GM19397 (cell line): ENCODE results near the gene SPATS1.

Source experiments
- ATAC-seq: cut with Tn5 transposase; IDR thresholded peaks from one replicate; pipeline ENCODE4 v1.9.1; 2021; ENCODE audit warnings: mild to moderate bottlenecking, moderate library complexity; ENCODE audit not compliant: unreplicated experiment

Gene SPATS1

DNA sequence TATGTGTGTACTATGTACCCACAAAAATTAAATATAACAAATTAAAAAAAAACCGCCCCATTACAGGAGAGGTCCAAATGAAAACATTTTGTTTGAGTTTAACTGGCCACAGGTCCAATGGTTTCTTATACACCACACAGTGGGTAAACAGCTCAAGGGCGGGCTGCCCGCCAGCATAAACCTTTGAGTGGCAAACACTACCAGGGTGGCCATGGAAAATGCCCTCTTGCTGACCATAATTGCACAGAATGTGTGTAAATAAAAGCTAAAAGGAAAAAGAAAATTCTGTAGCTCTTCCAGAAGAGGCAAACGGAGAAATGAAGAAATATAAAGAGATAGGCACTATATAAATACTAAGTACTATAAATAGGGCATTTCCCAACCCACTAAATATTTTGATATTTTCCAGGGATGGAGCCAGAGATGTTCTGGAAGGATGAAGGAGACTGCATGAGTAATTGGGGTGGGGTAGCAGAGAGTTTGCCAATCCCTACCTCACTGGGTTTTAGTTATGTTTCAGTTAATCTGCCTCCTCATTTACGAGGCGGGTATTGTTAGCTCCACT, 44.0 kb downstream of the SPATS1 start:
- ATAC-seq: no peak

GRCh38 chr6:44386929-44387345, 44.5 kb downstream of the SPATS1 start:
- ATAC-seq: no peak

GRCh38 chr6:44387346-44388134, 45.1 kb downstream of the SPATS1 start, which contains the start of gene CDC5L:
TSS of gene CDC5L (plus strand) at chr6:44387706. CDS start at chr6:44387824, 118 bp downstream.
- peak; percentile 81 for ATAC-seq

DNA sequence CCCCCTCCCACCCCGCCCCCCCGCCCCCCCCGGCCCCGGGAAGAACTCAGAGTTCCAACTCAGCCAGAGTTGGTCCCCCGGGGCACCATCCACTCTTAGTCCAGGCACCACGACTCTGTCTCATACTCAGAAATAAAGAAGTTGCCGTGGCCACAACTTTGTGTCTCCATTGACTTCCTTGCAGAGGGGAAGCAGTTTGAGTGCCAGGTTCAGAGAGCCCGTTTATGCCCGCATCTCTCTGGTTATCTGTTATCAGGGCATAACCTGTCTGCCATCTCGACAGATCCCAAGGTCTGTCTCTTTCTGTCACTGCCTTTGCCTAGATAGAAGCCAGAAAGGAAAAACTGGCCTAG, 45.7 kb downstream of the SPATS1 start:
- ATAC-seq: peak; percentile 1

DNA sequence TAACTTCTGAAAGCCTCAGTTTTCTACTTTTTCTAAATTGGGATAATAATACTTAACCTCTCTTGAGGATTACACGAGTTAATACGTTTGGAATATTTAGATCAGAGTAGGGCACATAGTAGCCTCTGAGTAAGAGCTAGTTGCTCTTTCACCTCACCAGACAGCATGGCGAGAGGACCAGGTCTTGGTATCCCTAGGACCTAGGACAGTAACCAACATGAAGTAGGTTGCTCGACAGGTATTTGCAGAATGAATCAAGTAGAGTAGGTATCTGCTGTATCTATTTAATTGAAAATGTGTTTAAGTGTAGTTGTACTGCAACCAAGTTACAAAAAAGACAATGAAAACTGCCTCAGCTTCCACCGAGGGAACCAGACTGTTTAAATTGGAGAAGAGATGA, 46.4 kb downstream of the SPATS1 start:
- ATAC-seq: no peak

- ATAC-seq: no peak
Observed at GRCh38 chr6:44390158-44390683, 47.8 kb downstream of the SPATS1 start.
